Heart right ventricle (tissue), 16 donors: ENCODE results near the gene SLC22A4. TPM values are rescaled to one million over a fixed set of nuclear protein-coding genes. Genes with fewer than 3 reads are reported as not detected.

Experiments used
- ATAC-seq, 8 donors: fragments of 200-7000 bp; cut with Tn5 transposase; one replicate each; pipeline ENCODE4 v1.9.1; 2020; ENCODE audit warnings: mild to moderate bottlenecking in 8 of 8, moderate library complexity in 8 of 8, moderate number of reproducible peaks in 1 of 8
- DNase-seq, 2 donors: peaks; one replicate each; pipeline ENCODE4 v3.0.0-alpha.2; 2020
- H3K27ac ChIP-seq, 10 donors: fragments of 200-600 bp; sonication (generic) in 2 of 10; one replicate each; pipeline versions ENCODE4 v1.5.0 to v1.8.0; 2020 to 2022; ENCODE audit warnings: mild to moderate bottlenecking in 3 of 10
- H3K27me3 ChIP-seq, 7 donors: fragments of 200-600 bp; one replicate each; pipeline ENCODE4 v1.8.0; 2021 to 2022; ENCODE audit warnings: mild to moderate bottlenecking in 2 of 7
- H3K36me3 ChIP-seq, 9 donors: fragments of 200-600 bp; sonication (generic) in 1 of 9; one replicate each; pipeline versions ENCODE4 v1.5.0 to v1.8.0; 2020 to 2022; ENCODE audit warnings: mild to moderate bottlenecking in 2 of 9
- H3K4me1 ChIP-seq, 9 donors: fragments of 200-600 bp; sonication (generic) in 1 of 9; one replicate each; pipeline versions ENCODE4 v1.5.0 to v1.8.0; 2020 to 2022; ENCODE audit warnings: mild to moderate bottlenecking in 4 of 9
- H3K4me3 ChIP-seq, 10 donors: fragments of 200-600 bp; sonication (generic) in 2 of 10; one replicate each; pipeline versions ENCODE4 v1.5.0 to v1.8.0; 2020 to 2022; ENCODE audit warnings: mild to moderate bottlenecking in 7 of 10, moderate library complexity in 2 of 10
- H3K9me3 ChIP-seq, 11 donors: fragments of 200-600 bp in 10 of 11; sonication (generic) in 2 of 11; one replicate each; pipeline versions ENCODE4 v1.5.0 to v1.8.0; 2013 to 2022; ENCODE audit warnings: mild to moderate bottlenecking in 2 of 11, control low read depth in 1 of 11, moderate library complexity in 1 of 11
- WGBS, 2 donors: extraction: QIAGEN DNeasy Blood & Tissue Kit; methylation state at CpG; one replicate each; pipeline ENCODE4 v1.1.7; 2013; ENCODE audit warnings: inconsistent platforms in 1 of 2; 5-methylcytosine and 5-hydroxymethylcytosine counted together
- intact Hi-C, 10 donors: fragments of 100-400 bp; cut with DNase I; formaldehyde crosslinking; loops; one replicate each; pipeline versions ENCODE4 v1.11.1 to v1.14.2; 2022
- polyA plus RNA-seq, 2 donors: library from polyadenylated mRNA; stranded (reverse); fragments of 200-250 nt; gene quantifications; one replicate each; pipeline ENCODE4 v1.2.3, GENCODE V29; 2013
- total RNA-seq, 10 donors: library from RNA; stranded (reverse); fragmentation: NEBNext Ultra II Directional in 3 of 10; extraction: Animal tissue kit (Norgen Biotek cat#: 25700) in 3 of 10; gene quantifications; one replicate each; pipeline versions ENCODE4 v1.2.1 to v1.2.4, GENCODE V29; 2021 to 2023
- TF ChIP-seq, protein P1 (sequence below), 9 donors: fragments of 200-600 bp; sonication (generic) in 2 of 9; IDR thresholded peaks; one replicate each; pipeline versions ENCODE4 v1.5.0 to v1.8.0; 2021 to 2022; ENCODE audit warnings: antibody characterized with exemption in 9 of 9, mild to moderate bottlenecking in 5 of 9, moderate library complexity in 1 of 9
- donor health status: Arrhythmogenic right ventricular cardiomyopathy.
- donor health status: ischemic (EF 13 %, LVEDD 7.1; RV severe dilation, severe dysfunction).
- donor health status: healthy with polysubstance abuse.
- donor health status: DM: no; HTN: yes; CAD: no.
- donor health status: DM: no; HTN: no; CAD: no.
- donor health status: ischemic (EF 25% LVEDD 6.9; RV normal size, moderate dysfunction).
- donor health status: ischemic (EF 25% LVEDD 5.7; RV mildly dilated, moderate dysfunction).
- donor health status: healthy.
- donor health status: DM: yes; HTN: yes; CAD: no.
- donor health status: Ischemic cardiomyopathy.
- donor health status: ischemic (EF 35%, LVEDD 5.7; RV mildly dilated, moderate dysfunction).
- donor health status: nonischemic (EF 11% LVEDD 7.7; RV severe dilation, severe dysfunction).
- donor health status: DM: yes; HTN: yes; CAD: no.
- donor health status: PGD.
- donor health status: ischemic (EF 29% LVEDD 5.4; RV normal size, mild dysfunction).
- donor health status: nonischemic (EF 23%, LVEDD 6.1; RV moderate dilation, normal function).

SLC22A4 gene
- total and polyA plus RNA-seq, 12 donors = 0.39 to 9.0 (median 2.1) TPM

- WGBS, 2 donors = 90 to 93% methylated on average over 6 of the region's 6 CpGs
- Histone ChIP-seq H3K27ac (no peak overlapping the region), H3K27me3 (no peaks in the 10 kb centered on the region), H3K4me1 (peaks cover 8 to 25% (median 19%) of the 10 kb centered on the region in 9 donors), H3K4me3 (no peak overlapping the region), H3K9me3 (peaks cover 0 to 20% (median 12%) of the 10 kb centered on the region in 11 donors), H3K36me3 (no peaks in the 10 kb centered on the region)
- TF ChIP-seq, protein P1, sequence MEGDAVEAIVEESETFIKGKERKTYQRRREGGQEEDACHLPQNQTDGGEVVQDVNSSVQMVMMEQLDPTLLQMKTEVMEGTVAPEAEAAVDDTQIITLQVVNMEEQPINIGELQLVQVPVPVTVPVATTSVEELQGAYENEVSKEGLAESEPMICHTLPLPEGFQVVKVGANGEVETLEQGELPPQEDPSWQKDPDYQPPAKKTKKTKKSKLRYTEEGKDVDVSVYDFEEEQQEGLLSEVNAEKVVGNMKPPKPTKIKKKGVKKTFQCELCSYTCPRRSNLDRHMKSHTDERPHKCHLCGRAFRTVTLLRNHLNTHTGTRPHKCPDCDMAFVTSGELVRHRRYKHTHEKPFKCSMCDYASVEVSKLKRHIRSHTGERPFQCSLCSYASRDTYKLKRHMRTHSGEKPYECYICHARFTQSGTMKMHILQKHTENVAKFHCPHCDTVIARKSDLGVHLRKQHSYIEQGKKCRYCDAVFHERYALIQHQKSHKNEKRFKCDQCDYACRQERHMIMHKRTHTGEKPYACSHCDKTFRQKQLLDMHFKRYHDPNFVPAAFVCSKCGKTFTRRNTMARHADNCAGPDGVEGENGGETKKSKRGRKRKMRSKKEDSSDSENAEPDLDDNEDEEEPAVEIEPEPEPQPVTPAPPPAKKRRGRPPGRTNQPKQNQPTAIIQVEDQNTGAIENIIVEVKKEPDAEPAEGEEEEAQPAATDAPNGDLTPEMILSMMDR (IDR thresholded peaks at IDR 0.05) = no peak
- no peak for ATAC-seq
- DNase-seq = no peak
- intact Hi-C loops = no loop called here
These were observed 9.4 kb downstream of the SLC22A4 start for GRCh38 chr5:132303589-132303988.

- WGBS, 2 donors = 87 to 93% methylated on average over 2 of the region's 2 CpGs
These were observed 11.2 kb downstream of the SLC22A4 start for GRCh38 chr5:132305420-132305819.

DNA sequence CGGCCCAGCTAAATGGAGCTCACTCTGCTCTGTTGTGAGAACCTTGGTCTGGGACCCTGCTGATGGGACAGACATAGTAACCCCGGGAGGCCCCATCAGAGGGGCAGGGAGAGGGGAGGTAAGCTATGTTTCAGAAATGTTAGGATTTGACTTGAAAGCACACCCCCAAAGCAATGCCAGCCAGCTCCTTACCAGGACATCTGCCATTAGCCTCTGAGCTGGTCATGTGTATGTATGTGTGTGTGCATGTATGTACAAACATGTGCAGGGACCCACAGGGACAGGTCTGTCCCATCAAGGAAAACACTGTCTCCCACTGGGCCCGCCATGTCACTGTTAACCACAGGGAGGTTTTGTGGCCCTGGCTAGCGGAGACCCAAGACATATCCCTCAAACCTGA lies 14.5 kb downstream of the SLC22A4 start:
- H3K27me3 ChIP-seq = no peaks in the 10 kb centered on the region
- intact Hi-C loops = no loop called here
- 82 to 95% methylated on average over 4 of the region's 4 CpGs for WGBS, 2 donors
- H3K27ac ChIP-seq = no peak overlapping the region
- H3K4me3 ChIP-seq = no peak overlapping the region
- peaks cover 0 to 4% (median 0%) of the 10 kb centered on the region in 9 donors for H3K36me3 ChIP-seq
- H3K9me3 ChIP-seq = peaks cover 0 to 20% (median 12%) of the 10 kb centered on the region in 11 donors
- TF ChIP-seq, protein P1 (IDR thresholded peaks at IDR 0.05) = no peak
- DNase-seq (no peak), ATAC-seq (peak in 2 of 8 donors; percentile 8 to 35)
- peaks cover 0 to 5% (median 0%) of the 10 kb centered on the region in 9 donors for H3K4me1 ChIP-seq

More at GRCh38 chr5:132305420-132305819, 11.2 kb downstream of the SLC22A4 start:
- H3K9me3 ChIP-seq = peaks cover 0 to 20% (median 12%) of the 10 kb centered on the region in 11 donors
- no peaks in the 10 kb centered on the region for H3K36me3 ChIP-seq
- H3K27me3 ChIP-seq = no peaks in the 10 kb centered on the region
- no peak for ATAC-seq
- TF ChIP-seq, protein P1 (IDR thresholded peaks at IDR 0.05) = no peak
- intact Hi-C loops = no loop called here
- DNase-seq = no peak
- H3K27ac ChIP-seq = no peak overlapping the region
- peaks cover 8 to 24% (median 17%) of the 10 kb centered on the region in 9 donors for H3K4me1 ChIP-seq
- no peak overlapping the region for H3K4me3 ChIP-seq

DNA sequence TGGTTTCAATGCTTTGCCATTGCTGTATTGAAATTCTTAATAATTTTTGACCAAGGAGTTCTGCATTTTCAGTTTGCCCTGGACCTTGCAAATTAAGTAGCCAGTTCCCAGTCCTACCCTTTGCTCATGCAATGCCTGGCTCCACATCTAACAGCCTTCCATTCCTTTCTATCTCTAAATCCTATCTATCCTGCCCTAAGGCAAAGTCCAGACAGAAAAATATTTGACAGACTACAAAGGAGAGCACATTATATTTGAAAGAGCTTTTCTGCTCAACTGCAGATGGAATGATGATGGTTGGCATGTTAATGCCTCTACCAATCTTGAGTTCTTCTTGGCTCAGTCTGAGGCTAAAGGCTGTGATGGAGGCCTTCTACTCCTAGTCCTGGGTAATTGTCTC lies 15.5 kb downstream of the SLC22A4 start:
- DNase-seq = no peak
- H3K9me3 ChIP-seq = peaks cover 0 to 14% (median 11%) of the 10 kb centered on the region in 11 donors
- H3K4me1 ChIP-seq = peaks cover 0 to 5% (median 0%) of the 10 kb centered on the region in 9 donors
- no peaks in the 10 kb centered on the region for H3K27me3 ChIP-seq
- TF ChIP-seq, protein P1 (IDR thresholded peaks at IDR 0.05) = no peak
- H3K27ac ChIP-seq = no peak overlapping the region
- intact Hi-C loops = no loop called here
- no peak for ATAC-seq
- H3K4me3 ChIP-seq = no peak overlapping the region
- H3K36me3 ChIP-seq = peaks cover 0 to 14% (median 0%) of the 10 kb centered on the region in 9 donors
